ENCODE measurements around the gene CCIN.

The CCIN gene

DNA sequence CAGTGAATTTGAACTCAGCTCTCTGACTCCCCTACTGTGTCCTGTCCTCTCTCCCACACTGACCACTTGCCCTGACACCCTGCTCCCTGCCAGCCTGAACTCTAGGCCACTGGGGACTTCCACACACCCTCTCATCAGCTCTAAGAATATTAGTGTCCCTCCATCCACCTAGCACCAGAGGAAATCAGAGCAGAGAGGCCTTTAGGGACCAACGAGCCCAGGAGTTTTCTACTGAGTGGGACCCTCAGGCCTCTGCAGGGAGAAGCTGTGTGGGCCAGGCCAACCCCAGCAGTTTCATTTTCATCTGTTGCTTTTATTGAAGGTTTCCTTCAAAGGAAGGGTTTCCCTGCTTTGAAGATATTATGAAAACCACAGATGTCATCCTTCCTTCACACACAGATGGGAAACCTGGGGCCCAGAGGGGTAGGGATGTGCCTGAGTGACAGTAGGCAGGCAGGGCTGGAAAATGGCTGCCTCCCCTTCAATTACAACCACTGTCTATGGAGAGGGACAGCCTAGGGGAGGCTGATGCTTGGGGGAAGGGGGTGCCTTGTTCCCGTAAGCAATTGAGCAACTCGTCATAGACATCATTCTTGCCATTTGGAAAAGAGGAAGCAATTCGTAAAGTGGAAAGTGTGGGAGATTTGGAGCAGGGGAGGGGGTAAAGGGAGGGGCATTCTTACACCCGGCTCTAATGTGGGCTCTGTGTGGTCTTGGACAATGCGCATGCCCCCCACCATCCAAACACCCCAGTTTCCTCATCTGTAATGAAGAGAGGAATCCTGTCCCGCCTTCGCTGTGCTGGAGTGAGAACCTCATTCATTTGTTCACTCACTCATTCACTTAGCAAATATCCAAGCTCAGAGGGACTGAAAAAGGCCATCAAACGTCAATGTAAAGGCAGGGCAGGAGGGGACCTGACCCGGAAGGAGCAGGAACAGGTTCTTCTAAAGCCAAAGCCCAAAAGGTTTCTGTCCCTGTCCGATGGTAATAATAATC is 28.8 kb upstream of the CCIN start:
- no peak for DNase-seq (ENCODE audit: low spot score)

DNA sequence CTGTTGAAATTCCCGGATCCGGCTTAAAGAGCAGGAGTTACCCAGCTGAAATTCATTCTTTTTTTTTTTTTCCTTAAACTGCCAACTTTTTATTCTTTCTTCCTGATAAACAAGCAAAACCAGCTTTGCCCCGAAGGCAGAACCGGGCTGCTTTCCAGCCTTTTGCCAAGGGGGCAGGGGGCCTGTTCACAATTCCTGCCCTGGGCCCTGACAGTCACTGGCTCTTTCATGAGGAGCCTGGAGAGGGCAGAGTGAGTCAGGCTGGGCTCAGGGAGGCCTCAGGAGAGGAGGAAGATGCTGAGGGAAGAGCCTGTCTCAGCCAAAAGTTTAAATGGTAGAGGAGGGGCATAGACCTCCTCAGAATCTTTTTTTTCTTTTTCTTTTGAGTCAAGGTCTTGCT is 27.9 kb upstream of the CCIN start:
- peak; percentile 57 for DNase-seq (ENCODE audit: low spot score)

DNA sequence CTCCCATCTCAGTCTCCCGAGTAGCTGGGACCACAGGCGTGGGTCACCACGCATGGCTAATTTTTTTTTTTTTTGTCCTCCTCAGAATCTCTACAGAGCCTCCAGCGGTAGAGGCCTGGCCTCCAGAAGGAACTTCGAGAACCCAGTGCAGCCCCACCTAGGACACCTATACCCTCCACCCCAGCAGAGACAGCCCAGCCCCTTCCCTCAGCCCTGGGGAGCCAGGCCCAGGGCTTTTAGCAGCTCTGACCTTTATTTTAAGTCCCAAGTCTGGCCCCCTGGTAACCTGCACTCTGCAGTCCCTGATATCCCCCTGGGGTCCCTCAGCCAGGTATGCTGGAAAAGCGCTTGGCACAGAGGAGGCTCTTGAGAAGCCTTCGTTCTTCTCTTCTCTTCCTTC is 27.4 kb upstream of the CCIN start:
- DNase-seq (ENCODE audit: low spot score) = no peak

DNA sequence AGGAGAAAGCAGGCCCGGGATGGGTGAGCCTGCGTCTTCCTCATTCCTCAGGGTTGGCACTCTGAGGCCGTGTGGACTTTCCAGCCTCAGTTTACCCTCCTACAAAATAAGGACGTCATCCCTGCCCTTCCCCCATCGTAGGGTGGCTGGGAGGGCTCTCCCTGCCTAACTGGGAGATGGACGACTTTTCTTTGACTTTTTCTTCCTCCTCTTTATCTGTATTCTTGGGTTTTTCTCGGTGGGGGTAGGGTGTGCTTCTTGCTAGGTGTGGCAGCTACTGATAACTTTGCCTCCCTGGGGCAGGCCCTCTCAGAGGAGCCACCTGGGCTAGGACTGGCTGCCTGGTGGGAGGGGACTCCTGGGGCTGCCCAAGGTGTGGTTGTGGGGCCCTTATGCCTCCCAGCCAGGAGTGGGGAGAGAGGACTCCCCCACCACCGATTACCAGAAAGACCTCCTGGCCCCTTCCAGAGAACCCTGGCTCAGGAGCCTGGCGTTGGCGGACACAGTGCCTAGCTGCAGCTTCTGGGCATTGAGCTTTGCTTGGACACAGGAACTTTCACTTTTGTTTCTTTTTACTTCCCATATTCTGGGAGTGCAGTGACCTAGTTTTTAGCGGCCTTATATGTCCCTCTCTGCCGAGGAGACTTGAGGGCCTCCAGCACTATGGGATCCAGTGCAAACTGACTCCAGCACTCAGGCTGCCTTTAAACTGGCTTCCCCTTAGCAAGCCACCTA is 26.5 kb upstream of the CCIN start:
- no peak for DNase-seq (ENCODE audit: low spot score)

DNA sequence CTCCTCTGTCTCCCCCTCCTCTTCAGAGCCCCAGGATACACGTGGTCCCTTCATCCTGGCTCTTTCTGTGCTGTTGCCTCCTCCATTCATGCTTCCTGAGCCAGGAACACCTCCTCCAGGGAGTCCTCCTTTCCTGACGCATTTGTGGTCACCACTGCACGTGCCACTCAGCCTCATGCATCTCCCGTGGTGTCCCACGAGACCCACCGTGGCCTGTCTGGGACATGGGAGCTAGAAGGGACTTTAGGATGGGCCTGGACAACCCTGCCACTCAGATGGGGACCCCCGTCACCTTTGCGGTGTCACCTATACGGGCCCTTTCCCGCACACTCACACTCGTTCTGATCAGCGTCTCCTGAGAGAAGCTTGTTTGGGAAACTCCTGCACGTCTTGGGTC is 25.9 kb upstream of the CCIN start:
- no peak for DNase-seq (ENCODE audit: low spot score)

DNA sequence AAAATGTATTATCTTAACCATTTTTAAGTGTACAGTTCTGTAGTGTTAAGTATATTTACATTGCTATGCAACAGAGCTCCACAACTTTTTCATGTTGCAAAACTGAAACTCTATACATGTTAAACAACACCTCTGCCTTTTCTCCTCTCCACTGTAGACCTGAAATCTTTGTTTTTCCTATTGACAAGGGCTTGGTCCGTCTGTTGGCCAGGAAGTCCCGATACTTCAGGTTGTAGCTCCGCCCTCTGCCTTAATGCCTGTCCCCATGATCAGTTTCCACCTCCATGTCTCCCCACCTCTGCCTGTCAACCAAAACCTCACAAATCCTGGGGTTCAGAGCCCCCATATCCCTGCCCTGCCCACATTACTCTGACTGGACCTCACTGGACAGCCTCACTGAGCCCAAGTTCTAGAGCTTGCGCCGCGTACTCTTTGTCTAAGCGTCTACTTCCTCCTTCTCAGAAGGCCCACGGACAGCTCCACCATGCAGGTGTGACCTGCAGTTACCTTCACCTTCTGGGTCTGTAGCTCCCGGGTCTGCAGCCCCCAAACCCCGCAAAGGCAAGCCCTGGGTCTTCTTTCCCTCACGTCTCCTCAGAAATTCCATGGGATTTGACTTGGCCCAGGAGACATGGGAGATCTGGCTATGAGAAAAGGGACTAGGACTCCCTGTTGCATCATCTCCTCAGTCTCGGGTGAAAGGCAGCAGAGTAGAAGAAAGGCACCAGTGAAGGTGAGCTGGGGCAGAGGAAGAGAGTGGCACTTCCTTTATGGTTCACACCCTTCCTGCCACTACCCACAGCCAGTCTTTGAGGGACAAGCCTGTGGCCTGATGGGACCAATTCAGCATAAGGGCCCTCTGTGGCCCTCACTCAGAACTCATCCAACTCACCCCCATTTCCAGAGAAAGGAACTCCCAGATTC is 24.6 kb upstream of the CCIN start:
- DNase-seq (ENCODE audit: low spot score) = peak; percentile 2

DNA sequence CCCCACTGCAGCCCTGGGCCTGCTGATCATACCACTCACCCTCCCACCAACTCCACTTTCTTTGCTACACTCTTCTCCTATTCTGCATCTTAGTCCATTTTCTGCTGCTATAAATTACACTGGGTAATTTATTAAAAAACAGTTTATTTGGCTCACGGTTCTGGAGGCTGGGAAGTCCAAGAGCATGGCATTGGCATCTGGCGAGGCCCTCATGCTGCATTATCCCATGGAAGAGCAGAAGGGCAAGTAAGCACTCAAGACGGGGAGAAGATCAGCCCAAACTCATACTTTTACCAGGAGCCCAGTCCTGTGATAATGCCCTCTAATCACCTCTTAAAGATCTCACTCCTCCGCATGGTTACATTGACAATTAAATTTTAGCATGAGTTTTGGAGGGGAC is 23.2 kb upstream of the CCIN start:
- DNase-seq (ENCODE audit: low spot score) = no peak

DNA sequence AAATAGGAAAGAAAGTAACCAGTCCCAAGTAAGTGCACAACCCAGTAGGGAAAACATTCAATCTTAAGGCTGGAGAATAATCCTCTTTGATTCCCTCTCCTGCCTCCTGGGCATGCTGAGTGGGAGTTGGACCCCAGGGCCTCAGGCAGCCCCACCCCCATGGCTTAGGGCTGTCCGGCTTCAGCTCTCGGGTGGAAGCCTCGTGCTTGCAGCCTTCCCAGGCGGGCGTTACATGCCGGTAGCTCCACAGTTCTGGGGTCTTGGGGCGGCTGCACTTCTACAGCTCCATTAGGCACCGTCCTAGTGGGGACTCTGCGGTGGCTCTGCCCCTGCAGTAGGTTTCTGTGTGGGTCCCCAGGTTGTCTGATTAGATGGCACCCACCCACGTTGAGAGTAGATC is 22.5 kb upstream of the CCIN start:
- DNase-seq (ENCODE audit: low spot score) = no peak

DNA sequence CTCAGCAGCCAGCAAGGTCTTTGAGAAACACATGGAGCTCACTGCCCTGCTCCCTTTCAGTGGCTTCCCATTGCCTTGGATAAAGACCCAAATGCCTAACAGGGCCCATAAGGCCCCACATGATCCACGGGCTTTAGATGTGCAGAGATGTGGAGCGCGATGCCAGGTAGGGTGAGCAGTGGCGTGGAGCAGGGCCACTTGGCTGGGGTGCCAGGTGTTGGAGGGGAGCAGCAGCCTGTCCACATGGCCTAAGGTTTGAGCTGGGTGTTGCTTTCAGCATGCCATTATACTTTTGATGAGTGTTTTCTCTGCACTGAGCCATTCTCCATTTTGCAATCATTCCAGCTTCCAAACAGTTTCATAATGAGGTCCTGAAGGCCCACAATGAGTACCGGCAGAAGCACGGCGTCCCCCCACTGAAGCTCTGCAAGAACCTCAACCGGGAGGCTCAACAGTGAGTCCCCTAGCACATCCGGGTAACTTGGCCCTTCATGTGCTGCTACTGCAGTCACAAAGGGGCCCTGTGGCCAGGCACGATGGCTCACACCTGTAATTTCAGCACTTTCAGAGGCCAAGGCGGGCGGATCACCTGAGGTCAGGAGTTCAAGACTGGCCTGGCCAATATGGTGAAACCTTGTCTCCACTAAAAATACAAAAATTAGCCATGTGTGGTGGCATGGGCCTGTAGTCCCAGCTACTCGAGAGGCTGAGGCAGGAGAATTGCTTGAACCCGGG is 21.6 kb upstream of the CCIN start:
- DNase-seq (ENCODE audit: low spot score) = no peak

DNA sequence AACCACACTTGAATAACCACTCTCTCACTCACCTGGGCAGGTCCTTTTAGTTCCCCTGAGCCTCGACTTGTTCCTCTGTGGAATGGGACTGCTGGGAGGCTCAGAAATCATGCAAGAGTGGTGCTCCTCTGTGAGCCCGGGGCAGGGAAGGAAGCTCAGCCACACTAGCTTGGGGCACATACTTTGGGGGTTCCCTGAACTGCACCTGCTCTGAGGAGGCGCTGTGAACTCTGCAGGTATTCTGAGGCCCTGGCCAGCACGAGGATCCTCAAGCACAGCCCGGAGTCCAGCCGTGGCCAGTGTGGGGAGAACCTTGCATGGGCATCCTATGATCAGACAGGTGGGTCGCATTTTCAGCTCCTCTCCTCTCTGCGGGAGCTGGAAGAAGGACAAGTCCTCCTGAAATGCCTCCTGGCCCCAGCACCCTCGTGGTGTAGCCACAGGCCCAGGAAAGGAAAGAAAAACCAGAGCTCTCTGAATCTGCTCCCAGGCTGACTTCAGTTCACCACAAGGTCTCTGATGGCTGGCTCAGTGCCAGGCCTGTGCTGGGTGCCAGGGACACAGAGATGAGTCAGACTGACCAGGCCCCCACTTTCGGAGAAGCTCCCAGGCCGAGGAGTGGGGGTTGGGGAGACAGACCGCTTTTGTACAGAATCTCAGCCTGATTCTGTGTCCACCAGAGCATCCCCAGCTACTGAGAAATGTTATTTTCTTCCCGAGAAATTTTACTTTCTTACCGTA is 20.7 kb upstream of the CCIN start:
- DNase-seq (ENCODE audit: low spot score) = peak; percentile 95

DNA sequence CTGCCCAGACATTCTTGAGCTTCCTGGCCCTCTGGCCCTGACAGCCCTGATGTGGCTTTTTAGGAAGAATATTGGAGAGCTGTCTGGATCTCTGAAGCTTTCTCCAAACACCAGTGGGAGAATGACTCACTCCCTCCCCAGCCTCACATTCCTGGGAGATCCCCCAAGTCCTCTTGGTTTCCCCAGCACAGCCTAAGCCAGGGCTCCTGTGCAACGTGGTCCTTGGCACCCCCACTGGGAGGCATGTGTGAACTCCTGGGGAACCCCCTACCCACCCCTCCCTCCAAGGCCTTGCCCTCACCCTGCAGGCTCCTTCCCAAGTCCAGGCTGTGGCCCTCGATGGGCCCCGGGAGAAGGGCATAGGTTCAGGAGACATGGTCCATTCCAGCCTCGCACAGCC is 20.0 kb upstream of the CCIN start:
- DNase-seq (ENCODE audit: low spot score) = peak; percentile 72

DNA sequence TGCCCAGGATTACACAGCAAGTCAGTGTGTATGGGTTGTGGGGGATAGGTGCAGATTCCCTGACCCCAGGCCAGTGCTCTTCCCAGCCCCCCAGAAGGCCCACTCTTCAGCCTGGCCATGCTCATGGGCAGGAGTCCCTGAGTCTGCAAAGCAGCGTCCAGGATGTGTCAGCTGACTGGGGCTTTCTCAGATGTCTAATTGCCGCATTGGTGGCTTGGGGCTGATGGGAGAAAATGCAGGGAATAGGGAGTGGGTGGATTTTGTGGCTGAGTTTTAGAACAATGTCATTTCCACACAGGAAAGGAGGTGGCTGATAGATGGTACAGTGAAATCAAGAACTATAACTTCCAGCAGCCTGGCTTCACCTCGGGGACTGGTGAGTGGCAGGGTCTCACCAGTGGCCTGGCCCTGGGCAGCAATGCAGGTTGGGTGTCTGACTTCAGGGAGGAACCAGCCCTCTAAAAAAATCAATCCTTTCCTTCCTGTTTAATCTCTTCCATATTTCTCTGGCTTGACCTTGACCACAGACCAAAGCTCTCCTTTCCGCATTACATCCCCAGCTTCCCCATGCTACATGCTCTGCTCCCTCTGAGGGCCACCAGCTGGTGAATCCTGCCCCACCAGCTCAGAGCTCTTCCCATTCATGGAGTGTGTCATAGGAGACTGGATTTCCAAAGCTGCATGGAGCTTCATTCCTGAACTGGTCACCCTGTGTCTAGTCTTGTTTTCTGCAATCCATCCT is 18.4 kb upstream of the CCIN start:
- DNase-seq (ENCODE audit: low spot score) = no peak

DNA sequence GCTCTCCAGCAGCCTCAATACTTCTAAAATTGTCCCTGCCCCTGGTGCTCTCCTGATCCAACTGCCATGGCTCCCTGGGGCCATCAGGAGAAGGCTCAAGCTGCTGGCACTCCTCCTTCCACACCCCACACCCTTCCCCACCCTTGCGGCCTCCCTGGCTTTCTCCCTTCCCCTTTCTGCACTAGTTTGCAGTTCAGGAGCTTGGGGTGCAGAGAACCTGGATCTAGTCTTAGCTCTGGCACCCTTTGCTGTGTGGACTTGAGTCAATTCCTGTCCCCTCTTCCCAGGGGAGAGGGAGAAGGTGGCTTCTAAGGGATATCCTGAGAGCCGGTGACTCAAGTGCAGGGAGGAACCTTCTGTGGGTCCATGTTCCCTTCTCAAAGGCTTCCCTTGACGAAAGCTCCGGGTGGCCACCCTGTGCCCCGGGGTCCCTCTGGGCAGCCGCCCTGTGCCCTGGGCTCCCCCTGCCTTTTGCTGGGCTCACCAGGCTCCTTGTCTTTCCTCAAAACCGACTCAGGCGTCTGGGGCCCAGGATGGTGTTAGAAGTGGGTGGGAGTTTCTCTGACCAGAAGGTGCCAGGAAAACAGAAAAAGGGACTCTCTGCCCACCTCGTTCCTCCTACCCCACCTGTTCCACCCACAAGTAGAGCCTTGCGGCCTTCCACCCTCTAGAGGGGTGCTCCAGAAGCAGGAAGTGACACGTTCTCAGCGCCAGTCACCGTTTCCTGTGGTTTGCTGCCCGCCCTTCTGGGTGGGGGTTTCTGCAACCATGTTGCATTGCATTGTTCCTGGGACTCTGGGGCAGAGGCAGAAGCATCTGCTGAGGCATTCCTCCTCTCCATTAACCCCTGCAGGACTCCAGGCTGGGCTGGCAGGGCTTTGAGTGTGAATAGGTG is 17.6 kb upstream of the CCIN start:
- no peak for DNase-seq (ENCODE audit: low spot score)

DNA sequence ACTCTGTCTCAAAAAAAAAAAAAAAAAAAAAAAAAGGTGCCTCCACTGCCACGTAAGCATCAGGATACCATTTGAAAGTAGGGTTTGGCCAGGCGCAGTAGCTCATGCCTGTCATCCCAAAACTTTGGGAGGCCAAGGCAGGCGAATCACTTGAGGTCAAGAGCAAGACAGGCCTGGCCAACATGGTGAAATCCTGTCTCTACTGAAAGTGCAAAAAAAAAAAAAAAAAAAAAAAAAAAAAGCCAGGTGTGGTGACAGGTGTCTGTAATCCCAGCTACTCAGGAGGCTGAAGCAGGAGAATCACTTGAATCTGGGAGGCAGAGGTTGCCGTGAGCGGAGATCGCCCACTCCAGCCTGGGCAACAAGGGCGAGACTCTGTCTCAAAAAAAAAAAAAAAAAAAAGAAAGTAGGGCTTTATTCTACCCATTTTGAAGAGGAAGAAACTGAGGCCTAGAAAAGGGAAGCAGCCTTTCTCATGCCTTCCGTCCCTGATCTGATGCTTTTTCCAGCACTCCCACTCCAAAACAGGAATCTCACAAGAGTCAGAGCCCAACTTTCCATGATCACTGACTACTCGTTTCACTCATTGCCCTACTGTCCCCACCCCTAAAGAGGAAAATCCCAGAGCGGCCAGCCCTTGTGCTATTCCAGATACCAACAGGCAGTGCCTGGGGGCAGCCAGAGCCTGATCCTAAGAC is 16.3 kb upstream of the CCIN start:
- no peak for DNase-seq (ENCODE audit: low spot score)

DNA sequence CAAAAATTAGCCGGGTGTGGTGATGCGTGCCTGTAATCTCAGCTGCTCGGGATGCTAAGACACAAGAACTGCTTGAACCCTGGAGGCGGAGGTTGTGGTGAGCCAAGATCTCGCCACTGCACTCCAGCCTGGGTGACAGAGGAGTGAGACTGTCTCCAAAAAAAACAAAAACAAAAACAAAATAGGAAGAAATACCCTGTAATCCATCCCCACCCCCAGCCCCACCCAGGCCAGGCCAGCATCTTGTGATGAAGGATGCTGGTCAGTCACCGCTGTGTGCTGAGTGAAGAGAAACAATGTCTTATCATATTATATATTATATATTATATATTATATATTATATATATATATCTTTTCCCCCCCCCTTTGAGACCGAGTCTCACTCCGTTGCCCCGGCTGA is 15.4 kb upstream of the CCIN start:
- no peak for DNase-seq (ENCODE audit: low spot score)

DNA sequence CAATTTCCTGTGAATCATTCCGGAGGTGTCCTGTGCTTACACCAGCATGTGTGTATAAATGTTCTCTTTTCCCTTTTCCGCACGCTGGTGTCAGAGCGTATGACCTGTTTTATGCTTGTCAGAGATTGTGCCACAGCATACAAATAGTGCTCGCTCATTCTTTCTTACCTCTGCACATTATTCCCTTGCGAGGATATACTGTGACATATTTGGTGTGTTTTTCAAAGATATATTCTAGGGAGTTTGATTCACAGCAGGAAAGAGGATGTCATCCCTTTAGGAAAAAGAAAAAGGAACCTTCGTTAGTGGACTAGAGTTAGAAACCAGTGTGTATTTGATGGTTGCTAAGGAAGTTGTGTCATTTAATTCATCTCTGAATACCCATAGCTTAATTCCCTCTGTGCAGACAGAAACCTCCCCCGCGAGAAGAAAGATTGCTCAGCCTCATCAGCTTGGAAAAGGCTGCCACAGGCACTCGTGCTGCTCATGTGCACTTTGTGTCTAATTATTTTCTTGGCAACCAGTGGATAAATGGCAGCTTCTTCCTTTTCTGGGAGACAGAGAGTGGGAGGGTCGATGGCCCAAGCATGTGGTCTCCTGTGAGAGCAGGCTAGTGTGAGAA is 14.7 kb upstream of the CCIN start:
- DNase-seq (ENCODE audit: low spot score) = peak; percentile 57

DNA sequence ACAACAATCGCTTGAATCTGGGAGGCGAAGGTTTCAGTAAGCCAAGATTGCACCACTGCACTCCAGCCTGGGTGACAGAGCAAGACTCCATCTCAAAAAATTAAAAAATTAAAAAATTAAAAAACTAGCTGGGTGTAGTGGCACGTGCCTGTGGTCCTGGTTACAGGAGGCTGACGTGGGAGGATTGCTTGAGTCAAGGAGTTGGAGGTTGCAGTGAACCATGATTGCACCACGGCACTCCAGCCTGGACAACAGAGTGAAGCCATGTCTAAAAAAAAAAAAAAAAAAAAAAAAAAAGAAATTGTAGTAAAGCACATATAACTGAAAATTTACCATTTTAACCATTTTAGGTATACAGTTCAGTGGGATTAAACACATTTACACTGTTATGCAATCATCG is 13.1 kb upstream of the CCIN start:
- no peak for DNase-seq (ENCODE audit: low spot score)

DNA sequence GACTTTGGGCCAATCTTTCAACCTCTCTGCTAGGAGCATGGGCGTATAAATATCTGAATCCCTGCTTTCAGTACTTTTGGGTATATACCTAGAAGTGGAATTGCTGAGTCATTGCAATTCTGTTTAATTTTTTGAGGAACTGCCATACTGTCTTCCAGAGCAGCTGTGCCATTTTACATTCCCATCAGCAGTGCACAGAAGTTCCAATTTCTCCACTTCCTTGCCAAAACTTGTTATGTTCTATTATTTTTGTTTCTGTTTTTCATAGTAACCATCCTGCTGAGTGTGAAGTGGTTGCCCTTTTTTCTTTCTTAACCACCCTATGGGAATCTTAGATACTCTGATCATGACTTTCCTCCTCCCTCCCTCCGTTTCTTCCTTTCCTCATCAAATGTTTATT is 11.1 kb upstream of the CCIN start:
- DNase-seq (ENCODE audit: low spot score) = no peak

Data from AG20443 (cell line).